Panc1 (cell line): Measurements from ENCODE around the gene CACNA1D. TPM values are rescaled to one million over a fixed set of nuclear protein-coding genes. Genes with fewer than 3 reads are reported as not detected.

Source experiments
- ATAC-seq: fragments of 200-7000 bp; cut with Tn5 transposase; 2 replicates; pipeline ENCODE4 v1.9.1; 2020; ENCODE audit warnings: mild to moderate bottlenecking, moderate library complexity
- BruUV-seq: library from RNA; stranded (reverse); fragments of 400-500 nt; replicated peaks from 2 replicates; lab custom pipeline; 2021; lab: Mats Ljungman, UMichigan
- CTCF ChIA-PET: fragments of 300-600 bp; sonication (Branson Sonifier 250); formaldehyde crosslinking; loops from one replicate; lab custom pipeline; 2022; ENCODE audit warnings: antibody characterized with exemption; lab: Charles Lee
- POLR2A ChIA-PET: fragments of 300-600 bp; sonication (Branson Sonifier 250); formaldehyde crosslinking; loops from one replicate; lab custom pipeline; 2022; ENCODE audit warnings: antibody characterized with exemption; lab: Charles Lee
- DNase-seq: peaks from one replicate; pipeline ENCODE4 v3.0.0-alpha.2; 2010; ENCODE audit warnings: low read depth, low spot score
- H3K27ac ChIP-seq: 2 replicates; pipeline ENCODE4 v1.5.1; 2011; ENCODE audit warnings: mild to moderate bottlenecking, low read length, inconsistent platforms
- H3K27me3 ChIP-seq: fragments of 200-500 bp; sonication (Bioruptor generic); 2 replicates; pipeline ENCODE4 v1.6.0; 2014; ENCODE audit warnings: low read length, inconsistent platforms; ENCODE audit not compliant: control insufficient read depth, insufficient read depth
- H3K36me3 ChIP-seq: fragments of 200-500 bp; sonication (Bioruptor generic); 2 replicates; pipeline ENCODE4 v1.5.1; 2014; ENCODE audit warnings: inconsistent platforms, mild to moderate bottlenecking, low read length, moderate library complexity; ENCODE audit not compliant: control insufficient read depth, insufficient read depth
- H3K4me1 ChIP-seq: 2 replicates; pipeline ENCODE4 v1.5.1; 2011; ENCODE audit warnings: inconsistent platforms, mild to moderate bottlenecking, low read length, moderate library complexity; ENCODE audit not compliant: control insufficient read depth, insufficient read depth
- H3K4me3 ChIP-seq, 2 experiments: 2 replicates each; pipeline ENCODE4 v1.5.1; 2011 to 2012; ENCODE audit warnings: low read depth in 2 of 2, low read length in 2 of 2, mild to moderate bottlenecking in 2 of 2, inconsistent platforms in 1 of 2, moderate library complexity in 1 of 2
- H3K9me3 ChIP-seq: fragments of 200-500 bp; sonication (Bioruptor generic); 2 replicates; pipeline ENCODE4 v1.5.1; 2014; ENCODE audit warnings: low read depth, mild to moderate bottlenecking, inconsistent platforms, low read length, moderate library complexity; ENCODE audit not compliant: control insufficient read depth, insufficient read depth
- CTCF ChIP-seq: fragments of 450-650 bp; IDR thresholded peaks from 2 replicates; pipeline ENCODE4 v1.5.1; 2017; ENCODE audit warnings: mild to moderate bottlenecking
- POLR2AphosphoS5 ChIP-seq: IDR thresholded peaks from 2 replicates; pipeline ENCODE4 v1.6.1; 2012; ENCODE audit warnings: mild to moderate bottlenecking, low read depth, low read length, moderate library complexity
- SIN3A ChIP-seq: IDR thresholded peaks from 2 replicates; pipeline ENCODE4 v1.6.1; 2012; ENCODE audit warnings: low read depth, mild to moderate bottlenecking, low read length, moderate library complexity, borderline replicate concordance; ENCODE audit not compliant: insufficient read depth
- TCF7L2 ChIP-seq: IDR thresholded peaks from 2 replicates; pipeline ENCODE4 v1.6.1; 2011; ENCODE audit warnings: mild to moderate bottlenecking, low read depth, low read length, inconsistent platforms
- in situ Hi-C: cut with HindIII; loops from 2 replicates; pipeline ENCODE4 v1.10.0; 2016; ENCODE audit warnings: low sequenced_read_pairs, low pct_unique_long_range_greater_than_20kb
- intact Hi-C: fragments of 100-400 bp; cut with micrococcal nuclease; formaldehyde crosslinking; loops from one replicate; pipeline ENCODE4 v1.10.0; 2022; ENCODE audit not compliant: unreplicated experiment
- total RNA-seq: library from RNA; stranded (reverse); gene quantifications from one replicate; pipeline ENCODE4 v1.2.1, GENCODE V29; 2021; ENCODE audit not compliant: unreplicated experiment
- TF ChIP-seq, protein P1 (sequence below), 2 experiments: IDR thresholded peaks; 2 replicates each; pipeline ENCODE4 v1.6.1; 2011 to 2012; ENCODE audit warnings: low read depth in 2 of 2, control low read depth in 1 of 2, low read length in 1 of 2, mild to moderate bottlenecking in 1 of 2, moderate library complexity in 1 of 2; ENCODE audit not compliant: insufficient read depth in 1 of 2

The CACNA1D gene
- total RNA-seq, 1 experiment from 2014 or later = 23.0 TPM

GRCh38 chr3:53773611-53774368 is 279.4 kb downstream of the CACNA1D start:
- intact Hi-C loops = no loop called here
- no peak for ATAC-seq

GRCh38 chr3:53774414-53774813 is 280.0 kb downstream of the CACNA1D start:
- intact Hi-C loops (no loop called here), in situ Hi-C loops (no loop called here)
- no TSS peak for BruUV-seq
- H3K27ac ChIP-seq = no peak overlapping the region
- TF ChIP-seq, protein P1, sequence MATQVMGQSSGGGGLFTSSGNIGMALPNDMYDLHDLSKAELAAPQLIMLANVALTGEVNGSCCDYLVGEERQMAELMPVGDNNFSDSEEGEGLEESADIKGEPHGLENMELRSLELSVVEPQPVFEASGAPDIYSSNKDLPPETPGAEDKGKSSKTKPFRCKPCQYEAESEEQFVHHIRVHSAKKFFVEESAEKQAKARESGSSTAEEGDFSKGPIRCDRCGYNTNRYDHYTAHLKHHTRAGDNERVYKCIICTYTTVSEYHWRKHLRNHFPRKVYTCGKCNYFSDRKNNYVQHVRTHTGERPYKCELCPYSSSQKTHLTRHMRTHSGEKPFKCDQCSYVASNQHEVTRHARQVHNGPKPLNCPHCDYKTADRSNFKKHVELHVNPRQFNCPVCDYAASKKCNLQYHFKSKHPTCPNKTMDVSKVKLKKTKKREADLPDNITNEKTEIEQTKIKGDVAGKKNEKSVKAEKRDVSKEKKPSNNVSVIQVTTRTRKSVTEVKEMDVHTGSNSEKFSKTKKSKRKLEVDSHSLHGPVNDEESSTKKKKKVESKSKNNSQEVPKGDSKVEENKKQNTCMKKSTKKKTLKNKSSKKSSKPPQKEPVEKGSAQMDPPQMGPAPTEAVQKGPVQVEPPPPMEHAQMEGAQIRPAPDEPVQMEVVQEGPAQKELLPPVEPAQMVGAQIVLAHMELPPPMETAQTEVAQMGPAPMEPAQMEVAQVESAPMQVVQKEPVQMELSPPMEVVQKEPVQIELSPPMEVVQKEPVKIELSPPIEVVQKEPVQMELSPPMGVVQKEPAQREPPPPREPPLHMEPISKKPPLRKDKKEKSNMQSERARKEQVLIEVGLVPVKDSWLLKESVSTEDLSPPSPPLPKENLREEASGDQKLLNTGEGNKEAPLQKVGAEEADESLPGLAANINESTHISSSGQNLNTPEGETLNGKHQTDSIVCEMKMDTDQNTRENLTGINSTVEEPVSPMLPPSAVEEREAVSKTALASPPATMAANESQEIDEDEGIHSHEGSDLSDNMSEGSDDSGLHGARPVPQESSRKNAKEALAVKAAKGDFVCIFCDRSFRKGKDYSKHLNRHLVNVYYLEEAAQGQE (IDR thresholded peaks at IDR 0.05; ENCODE audit: insufficient read depth in 1 of 2, low read depth in 2 of 2, low read length in 1 of 2) = no peak
- TF ChIP-seq SIN3A (no peak), TCF7L2 (no peak), POLR2AphosphoS5 (no peak), CTCF (no peak)
- no peaks in the 10 kb centered on the region for H3K9me3 ChIP-seq
- ATAC-seq (no peak), DNase-seq (no peak)
- H3K36me3 ChIP-seq = no peaks in the 10 kb centered on the region
- no peaks in the 10 kb centered on the region for H3K27me3 ChIP-seq
- no peaks in the 10 kb centered on the region for H3K4me1 ChIP-seq
- ChIA-PET POLR2A (no interaction called here), CTCF (no interaction called here)
- no peak overlapping the region for H3K4me3 ChIP-seq

More at GRCh38 chr3:53773611-53774368, 279.4 kb downstream of the CACNA1D start:
- Histone ChIP-seq H3K36me3 (no peaks in the 10 kb centered on the region), H3K27ac (no peak overlapping the region), H3K4me3 (no peak overlapping the region), H3K27me3 (no peaks in the 10 kb centered on the region), H3K4me1 (no peaks in the 10 kb centered on the region), H3K9me3 (no peaks in the 10 kb centered on the region)
- DNase-seq = no peak
- TF ChIP-seq, protein P1 (IDR thresholded peaks at IDR 0.05; ENCODE audit: insufficient read depth in 1 of 2, low read depth in 2 of 2, low read length in 1 of 2) = no peak
- no peak for TF ChIP-seq SIN3A
- TF ChIP-seq POLR2AphosphoS5 = no peak
- no peak for TF ChIP-seq TCF7L2
- TF ChIP-seq CTCF = no peak
- CTCF ChIA-PET = no interaction called here
- no TSS peak for BruUV-seq
- in situ Hi-C loops = no loop called here
- POLR2A ChIA-PET = no interaction called here
